Measurements from ENCODE around the gene BCAR3.

Gene BCAR3

GRCh38 chr1:93723110-93723509 is 41.5 kb upstream of the BCAR3 start:
- ATAC-seq (ENCODE audit: insufficient read depth, low read depth), result no peak
- Histone ChIP-seq H3K79me2 (ENCODE audit: insufficient read depth, low read length) (no peaks in the 10 kb centered on the region), H3K27ac (ENCODE audit: low read length) (no peak overlapping the region), H3K4me1 (ENCODE audit: insufficient read depth, low read length) (no peaks in the 10 kb centered on the region), H4K20me1 (ENCODE audit: insufficient read depth, low read length) (no peaks in the 10 kb centered on the region), H3K4me2 (ENCODE audit: insufficient read depth, low read length) (no peak overlapping the region), H3K9ac (ENCODE audit: low read depth, low read length) (no peak overlapping the region), H3K9me3 (ENCODE audit: insufficient read depth, low read length, severe bottlenecking) (no peaks in the 10 kb centered on the region), H3K36me3 (ENCODE audit: insufficient read depth, low read length) (no peaks in the 10 kb centered on the region), H3K27me3 (ENCODE audit: insufficient read depth, low read length, poor library complexity) (no peaks in the 10 kb centered on the region), H3K4me3 (ENCODE audit: low read depth in 1 of 2, low read length in 2 of 2) (no peak overlapping the region), H2AFZ (ENCODE audit: low read depth, low read length) (no peak overlapping the region)
- TF ChIP-seq EZH2 (IDR thresholded peaks at IDR 0.05; ENCODE audit: borderline replicate concordance, low read depth, low read length, severe bottlenecking) (no peak), CTCF (IDR thresholded peaks at IDR 0.05; ENCODE audit: borderline replicate concordance, extremely low read depth, low read length, poor library complexity, severe bottlenecking) (no peak)
- no peak for DNase-seq

GRCh38 chr1:93722081-93723031 is 40.7 kb upstream of the BCAR3 start:
- Histone ChIP-seq H3K4me2 (ENCODE audit: insufficient read depth, low read length) (no peak overlapping the region), H4K20me1 (ENCODE audit: insufficient read depth, low read length) (no peaks in the 10 kb centered on the region), H3K36me3 (ENCODE audit: insufficient read depth, low read length) (no peaks in the 10 kb centered on the region), H2AFZ (ENCODE audit: low read depth, low read length) (no peak overlapping the region), H3K4me3 (ENCODE audit: low read depth in 1 of 2, low read length in 2 of 2) (no peak overlapping the region), H3K27me3 (ENCODE audit: insufficient read depth, low read length, poor library complexity) (no peaks in the 10 kb centered on the region), H3K9me3 (ENCODE audit: insufficient read depth, low read length, severe bottlenecking) (no peaks in the 10 kb centered on the region), H3K4me1 (ENCODE audit: insufficient read depth, low read length) (no peaks in the 10 kb centered on the region), H3K27ac (ENCODE audit: low read length) (no peak overlapping the region), H3K79me2 (ENCODE audit: insufficient read depth, low read length) (no peaks in the 10 kb centered on the region), H3K9ac (ENCODE audit: low read depth, low read length) (no peak overlapping the region)
- no peak for TF ChIP-seq EZH2 (IDR thresholded peaks at IDR 0.05; ENCODE audit: borderline replicate concordance, low read depth, low read length, severe bottlenecking)
- no peak for TF ChIP-seq CTCF (IDR thresholded peaks at IDR 0.05; ENCODE audit: borderline replicate concordance, extremely low read depth, low read length, poor library complexity, severe bottlenecking)
- no peak for ATAC-seq (ENCODE audit: insufficient read depth, low read depth)
- no peak for DNase-seq

GRCh38 chr1:93720956-93721626 is 39.5 kb upstream of the BCAR3 start:
- DNase-seq (no peak), ATAC-seq (ENCODE audit: insufficient read depth, low read depth) (no peak)
- H3K4me3 ChIP-seq (ENCODE audit: low read depth in 1 of 2, low read length in 2 of 2), result no peak overlapping the region
- no peaks in the 10 kb centered on the region for H3K4me1 ChIP-seq (ENCODE audit: insufficient read depth, low read length)
- H3K36me3 ChIP-seq (ENCODE audit: insufficient read depth, low read length), result no peaks in the 10 kb centered on the region
- H3K4me2 ChIP-seq (ENCODE audit: insufficient read depth, low read length), result no peak overlapping the region
- H2AFZ ChIP-seq (ENCODE audit: low read depth, low read length), result no peak overlapping the region
- H3K27me3 ChIP-seq (ENCODE audit: insufficient read depth, low read length, poor library complexity), result no peaks in the 10 kb centered on the region
- no peaks in the 10 kb centered on the region for H4K20me1 ChIP-seq (ENCODE audit: insufficient read depth, low read length)
- no peaks in the 10 kb centered on the region for H3K79me2 ChIP-seq (ENCODE audit: insufficient read depth, low read length)
- no peak overlapping the region for H3K27ac ChIP-seq (ENCODE audit: low read length)
- H3K9me3 ChIP-seq (ENCODE audit: insufficient read depth, low read length, severe bottlenecking), result no peaks in the 10 kb centered on the region
- no peak overlapping the region for H3K9ac ChIP-seq (ENCODE audit: low read depth, low read length)
- TF ChIP-seq CTCF (IDR thresholded peaks at IDR 0.05; ENCODE audit: borderline replicate concordance, extremely low read depth, low read length, poor library complexity, severe bottlenecking), result no peak
- TF ChIP-seq EZH2 (IDR thresholded peaks at IDR 0.05; ENCODE audit: borderline replicate concordance, low read depth, low read length, severe bottlenecking), result no peak
